Ramos (cell line): ENCODE data around the gene FKBP3.

Source experiments
- in situ Hi-C: fragments of 300-500 bp; cut with MboI; formaldehyde crosslinking; loops from one replicate; pipeline ENCODE4 v1.14.3; 2022; ENCODE audit warnings: low sequenced_read_pairs; ENCODE audit not compliant: unreplicated experiment

The FKBP3 gene

GRCh38 chr14:45066667-45067066 is 67.6 kb downstream of the FKBP3 start:
- in situ Hi-C loops, result no loop called here

- in situ Hi-C loops, result no loop called here
These were observed 68.3 kb downstream of the FKBP3 start for GRCh38 chr14:45065956-45066355.
